HG03045 (cell line): ENCODE data around the gene SIPA1L3.
"Not testable (repeated sequence)": the region's sequence is repeated elsewhere in the genome, so short reads cannot be mapped to it uniquely, and the experiment has no call there.

Source experiments
- ATAC-seq: cut with Tn5 transposase; IDR thresholded peaks from one replicate; pipeline ENCODE4 v1.9.1; 2021; ENCODE audit warnings: mild to moderate bottlenecking, moderate library complexity; ENCODE audit not compliant: unreplicated experiment

SIPA1L3 gene

GRCh38 chr19:38018694-38019395 lies 111.8 kb downstream of the SIPA1L3 start:
- no peak for ATAC-seq

- no peak for ATAC-seq
Observed at GRCh38 chr19:38019396-38019724, 112.4 kb downstream of the SIPA1L3 start.

GRCh38 chr19:38020311-38020710 lies 113.3 kb downstream of the SIPA1L3 start:
- ATAC-seq: no peak

GRCh38 chr19:38021352-38021751 lies 114.3 kb downstream of the SIPA1L3 start:
- no peak for ATAC-seq

- no peak for ATAC-seq
Observed at GRCh38 chr19:38022791-38023670, 116.0 kb downstream of the SIPA1L3 start.

GRCh38 chr19:38023671-38024541 lies 116.9 kb downstream of the SIPA1L3 start:
- ATAC-seq: no peak

- ATAC-seq: no peak
Observed at GRCh38 chr19:38024992-38025908, 118.2 kb downstream of the SIPA1L3 start.

- no peak for ATAC-seq
Observed at GRCh38 chr19:38025909-38026307, 118.9 kb downstream of the SIPA1L3 start.

GRCh38 chr19:38028913-38029510 lies 122.0 kb downstream of the SIPA1L3 start:
- no peak for ATAC-seq

GRCh38 chr19:38030001-38030400 lies 123.0 kb downstream of the SIPA1L3 start:
- not testable (repeated sequence) for ATAC-seq

- no peak for ATAC-seq
Observed at GRCh38 chr19:38030686-38031422, 123.8 kb downstream of the SIPA1L3 start.

GRCh38 chr19:38031423-38031770 lies 124.4 kb downstream of the SIPA1L3 start:
- no peak for ATAC-seq

GRCh38 chr19:38032151-38032550 lies 125.1 kb downstream of the SIPA1L3 start:
- no peak for ATAC-seq

- ATAC-seq: no peak
Observed at GRCh38 chr19:38032951-38033350, 125.9 kb downstream of the SIPA1L3 start.

- ATAC-seq: peak; percentile 68
Observed at GRCh38 chr19:38033658-38034491, 126.9 kb downstream of the SIPA1L3 start.

GRCh38 chr19:38034492-38034860 lies 127.5 kb downstream of the SIPA1L3 start:
- no peak for ATAC-seq

- no peak for ATAC-seq
Observed at GRCh38 chr19:38035515-38036495, 128.8 kb downstream of the SIPA1L3 start.
